GM21381 (cell line): ENCODE data around the gene RBM20.

Source experiments
- ATAC-seq: cut with Tn5 transposase; IDR thresholded peaks from one replicate; pipeline ENCODE4 v1.9.1; 2021; ENCODE audit warnings: mild to moderate bottlenecking, moderate library complexity; ENCODE audit not compliant: unreplicated experiment

RBM20 gene

DNA sequence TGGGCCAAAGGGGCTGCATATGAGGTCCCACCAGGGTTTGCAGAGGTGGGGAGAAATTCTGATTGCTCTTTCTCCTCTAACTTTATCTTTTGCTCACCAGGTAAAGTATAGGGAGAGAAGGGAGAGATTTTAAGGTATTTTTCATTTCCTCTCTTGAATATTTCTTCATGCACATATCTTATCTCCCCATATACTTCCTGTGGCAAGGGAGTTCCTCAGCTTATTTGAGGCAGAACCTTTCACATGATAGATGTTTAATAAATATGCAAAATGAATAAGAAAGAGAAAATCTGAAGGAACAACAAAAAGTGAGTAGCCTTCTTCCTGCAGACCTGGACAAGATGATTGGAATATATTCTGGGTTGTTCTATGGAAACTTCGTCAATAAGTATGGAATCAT lies 160.2 kb downstream of the RBM20 start:
- no peak for ATAC-seq

DNA sequence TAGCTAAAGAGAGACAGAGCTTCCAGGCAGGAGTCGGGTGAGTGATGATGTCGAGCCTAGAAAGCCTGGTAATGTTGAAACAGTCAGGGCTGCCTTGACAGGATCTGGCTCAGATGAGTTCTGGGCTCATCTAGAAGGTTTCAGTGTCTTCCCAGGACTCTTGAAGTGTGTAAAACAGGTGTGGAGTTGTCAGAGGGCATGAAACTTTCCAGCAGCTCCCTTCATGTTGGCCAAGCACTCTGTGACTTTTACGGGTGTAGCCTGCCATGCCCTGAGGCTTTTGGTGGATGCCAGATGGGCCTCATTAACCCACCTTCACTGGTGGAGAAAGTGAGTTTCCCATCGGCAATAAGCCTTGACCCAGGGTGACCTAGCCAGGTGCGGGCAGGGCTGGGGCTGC lies 161.2 kb downstream of the RBM20 start:
- ATAC-seq: no peak

DNA sequence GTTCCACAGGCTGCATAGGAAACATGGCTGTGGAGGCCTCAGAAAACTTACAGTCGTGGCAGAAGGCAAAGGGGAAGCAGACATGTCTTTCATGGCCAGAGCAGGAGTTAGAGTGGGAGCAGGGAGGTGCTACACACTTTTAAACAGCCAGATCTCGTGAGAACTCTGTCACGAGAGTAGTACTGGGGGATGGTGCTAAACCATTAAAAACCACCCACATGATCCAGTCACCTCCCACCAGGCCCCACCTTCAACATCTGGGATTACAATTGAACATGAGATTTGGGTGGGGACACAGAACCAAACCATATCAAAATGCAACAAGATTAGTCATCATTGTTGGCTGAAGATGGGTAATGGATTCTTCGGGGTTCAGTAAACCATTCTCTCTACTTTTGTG lies 162.2 kb downstream of the RBM20 start:
- ATAC-seq: no peak

DNA sequence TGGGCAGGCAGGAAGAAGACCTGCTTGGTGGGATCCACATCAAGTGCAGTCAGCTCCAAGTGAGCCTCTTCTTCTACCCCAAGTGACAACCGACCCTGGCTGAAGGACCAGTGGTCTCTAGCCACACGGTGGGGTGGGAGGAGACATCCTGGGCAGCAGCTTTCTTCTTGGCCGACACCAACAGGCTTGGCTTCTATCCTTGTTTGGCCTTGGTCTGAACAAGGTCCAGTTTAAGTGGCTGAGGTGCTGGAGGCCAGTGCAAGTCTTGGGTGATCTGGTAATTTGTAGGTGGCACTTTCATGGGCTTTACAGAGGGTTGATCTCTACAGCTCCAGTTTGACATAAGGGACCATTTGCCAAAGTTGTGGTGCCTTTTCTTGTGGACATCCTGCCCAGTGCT lies 164.0 kb downstream of the RBM20 start:
- no peak for ATAC-seq

DNA sequence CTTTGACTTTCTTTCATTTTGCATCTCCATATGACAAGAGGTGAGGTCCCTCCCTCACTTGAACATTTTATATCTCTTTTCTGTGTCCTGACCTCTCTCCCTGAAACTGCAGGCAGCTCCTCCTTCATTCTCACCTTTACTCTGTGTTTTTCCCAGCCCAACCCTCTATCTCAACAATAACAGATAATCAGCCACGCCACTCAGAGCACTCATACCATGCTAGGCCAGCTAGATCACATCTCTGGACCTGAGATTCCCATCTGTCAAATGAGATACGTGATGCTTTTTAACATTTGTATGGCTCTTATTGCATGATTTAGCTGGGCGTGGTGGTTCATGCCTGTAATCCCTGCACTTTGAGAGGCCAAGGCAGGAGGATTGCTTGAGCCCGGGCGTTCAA lies 164.5 kb downstream of the RBM20 start:
- ATAC-seq: no peak

DNA sequence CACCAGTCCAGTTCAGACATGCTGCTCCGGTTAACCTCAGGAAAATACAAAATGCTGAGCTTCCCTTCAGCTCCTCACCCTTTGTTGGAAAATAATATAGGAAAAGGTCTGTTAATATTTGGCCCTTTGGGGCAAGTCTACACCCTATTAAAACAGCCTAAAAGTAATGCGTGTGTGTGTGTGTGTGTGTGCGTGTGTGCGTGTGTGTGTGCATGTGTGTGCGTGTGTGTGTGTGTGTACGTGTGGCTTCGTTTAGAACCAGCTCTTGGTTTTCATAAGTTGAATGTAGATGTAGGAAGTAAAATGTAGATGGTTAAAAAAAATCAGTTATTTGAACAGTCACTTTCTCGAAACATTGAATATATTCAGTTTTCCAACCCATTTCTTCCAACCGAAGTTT lies 166.5 kb downstream of the RBM20 start:
- no peak for ATAC-seq

DNA sequence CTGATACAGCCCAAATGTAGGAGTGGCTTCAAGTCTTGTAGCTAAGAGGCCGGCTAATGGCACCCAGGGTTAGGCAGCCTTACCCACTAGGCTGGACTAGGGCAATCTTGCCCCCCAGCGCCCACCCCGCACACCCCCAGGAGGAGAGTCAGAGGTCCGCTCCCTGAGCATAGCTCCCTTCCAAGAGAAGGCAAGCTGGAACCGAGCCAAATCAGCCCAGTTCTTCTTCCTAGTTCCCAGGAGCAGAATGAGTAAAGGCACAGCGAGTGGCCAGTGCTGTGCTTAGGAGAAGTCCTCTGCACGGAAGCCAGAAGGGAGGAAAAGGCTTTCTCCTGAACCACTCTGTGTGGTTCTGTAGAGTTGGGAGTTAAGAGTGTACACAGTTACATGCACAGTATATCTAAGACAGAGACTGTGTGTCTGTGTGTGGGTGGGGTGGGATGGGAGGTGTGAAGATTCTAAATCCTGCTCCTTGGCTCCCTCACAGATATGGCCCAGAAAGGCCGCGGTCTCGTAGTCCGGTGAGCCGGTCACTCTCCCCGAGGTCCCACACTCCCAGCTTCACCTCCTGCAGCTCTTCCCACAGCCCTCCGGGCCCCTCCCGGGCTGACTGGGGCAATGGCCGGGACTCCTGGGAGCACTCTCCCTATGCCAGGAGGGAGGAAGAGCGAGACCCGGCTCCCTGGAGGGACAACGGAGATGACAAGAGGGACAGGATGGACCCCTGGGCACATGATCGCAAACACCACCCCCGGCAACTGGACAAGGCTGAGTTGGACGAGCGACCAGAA lies 167.8 kb downstream of the RBM20 start:
- ATAC-seq: no peak

DNA sequence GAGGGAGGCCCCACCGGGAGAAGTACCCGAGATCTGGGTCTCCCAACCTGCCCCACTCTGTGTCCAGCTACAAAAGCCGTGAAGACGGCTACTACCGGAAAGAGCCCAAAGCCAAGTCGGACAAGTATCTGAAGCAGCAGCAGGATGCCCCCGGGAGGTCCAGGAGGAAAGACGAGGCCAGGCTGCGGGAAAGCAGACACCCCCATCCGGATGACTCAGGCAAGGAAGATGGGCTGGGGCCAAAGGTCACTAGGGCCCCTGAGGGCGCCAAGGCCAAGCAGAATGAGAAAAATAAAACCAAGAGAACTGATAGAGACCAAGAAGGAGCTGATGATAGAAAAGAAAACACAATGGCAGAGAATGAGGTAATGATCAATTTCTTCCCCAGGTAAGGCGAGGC lies 168.4 kb downstream of the RBM20 start:
- no peak for ATAC-seq

DNA sequence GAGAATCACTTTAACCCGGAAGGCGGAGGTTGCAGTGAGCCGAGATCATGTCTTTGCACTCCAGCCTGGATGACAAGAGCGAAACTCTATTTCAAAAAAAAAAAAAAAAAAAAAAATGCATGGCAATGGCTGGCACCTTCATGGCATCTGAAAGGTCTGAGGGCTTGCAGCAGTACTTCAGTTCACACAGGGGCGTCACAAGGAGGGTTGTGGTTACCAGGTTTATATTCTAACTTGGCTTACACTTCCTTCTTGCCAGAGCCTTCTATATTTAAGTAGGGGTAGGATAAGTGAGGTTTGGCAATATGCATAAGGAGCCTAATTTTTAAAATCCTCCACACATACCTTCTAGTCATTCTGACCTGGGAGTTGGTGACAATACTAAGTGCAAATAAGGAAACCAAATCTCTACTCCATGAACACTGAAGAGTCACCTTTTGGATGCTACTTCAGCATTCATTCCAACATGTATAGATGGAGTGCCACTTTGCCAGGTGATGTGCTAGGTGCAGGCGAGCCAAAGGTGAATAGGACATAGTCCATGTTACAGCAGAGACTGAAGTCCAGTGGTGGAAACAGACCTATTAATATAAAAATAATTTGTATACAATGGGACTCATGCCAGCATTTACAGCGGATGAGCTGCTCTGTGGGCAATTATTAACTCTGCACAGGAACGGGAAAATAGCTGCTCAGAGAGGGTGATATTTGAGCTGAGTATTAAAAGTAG lies 169.8 kb downstream of the RBM20 start:
- no peak for ATAC-seq

DNA sequence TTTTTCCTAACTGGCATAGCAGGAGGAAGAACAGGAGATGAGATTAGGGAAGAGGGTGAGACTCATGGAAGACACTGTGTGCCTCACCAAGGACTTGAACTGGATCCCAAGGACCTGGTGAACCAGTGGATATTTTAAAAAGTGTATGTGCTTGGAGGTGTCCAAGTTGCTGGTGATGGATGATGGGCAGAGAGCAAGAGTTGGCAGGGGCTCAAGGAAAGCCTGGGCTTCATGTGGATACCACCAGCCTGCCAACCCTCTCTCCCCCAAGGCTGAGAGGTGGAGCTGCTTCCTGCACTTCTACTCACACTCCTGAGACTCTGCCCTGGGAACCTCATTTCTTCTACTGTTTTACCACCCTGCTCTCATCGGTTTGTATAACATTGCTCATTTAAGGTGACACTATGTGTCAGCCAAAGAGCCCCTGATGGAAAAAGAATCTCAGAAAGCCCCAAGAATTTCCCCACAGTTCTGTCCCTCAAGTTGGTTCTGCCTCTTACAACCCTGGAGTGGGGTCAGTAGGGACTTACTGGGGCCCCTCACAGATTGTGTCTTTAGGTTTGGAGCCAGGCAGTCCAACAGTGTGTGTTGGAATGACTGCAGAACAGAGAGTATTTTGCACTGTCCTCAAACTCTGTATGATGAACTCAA lies 171.3 kb downstream of the RBM20 start:
- peak; percentile 58 for ATAC-seq

DNA sequence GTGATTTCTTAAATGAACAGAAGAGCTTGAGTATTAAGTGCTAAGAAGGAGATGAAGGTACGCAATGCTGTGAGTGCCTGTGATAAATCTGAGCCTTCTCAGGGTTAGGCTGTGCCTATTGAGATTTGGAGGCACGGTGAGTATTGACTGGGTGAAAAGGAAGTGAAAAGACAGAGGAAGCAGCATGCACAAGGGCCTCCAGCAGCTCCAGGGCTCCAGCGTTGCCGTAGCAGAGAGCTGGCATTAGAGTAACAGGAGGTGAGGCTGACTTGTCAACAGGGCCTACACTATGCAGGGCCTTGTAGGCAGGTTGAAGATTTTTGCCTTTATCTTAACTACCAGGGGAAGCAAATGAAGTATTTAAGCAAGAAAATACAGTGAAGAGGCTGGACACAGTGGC lies 173.5 kb downstream of the RBM20 start:
- no peak for ATAC-seq

DNA sequence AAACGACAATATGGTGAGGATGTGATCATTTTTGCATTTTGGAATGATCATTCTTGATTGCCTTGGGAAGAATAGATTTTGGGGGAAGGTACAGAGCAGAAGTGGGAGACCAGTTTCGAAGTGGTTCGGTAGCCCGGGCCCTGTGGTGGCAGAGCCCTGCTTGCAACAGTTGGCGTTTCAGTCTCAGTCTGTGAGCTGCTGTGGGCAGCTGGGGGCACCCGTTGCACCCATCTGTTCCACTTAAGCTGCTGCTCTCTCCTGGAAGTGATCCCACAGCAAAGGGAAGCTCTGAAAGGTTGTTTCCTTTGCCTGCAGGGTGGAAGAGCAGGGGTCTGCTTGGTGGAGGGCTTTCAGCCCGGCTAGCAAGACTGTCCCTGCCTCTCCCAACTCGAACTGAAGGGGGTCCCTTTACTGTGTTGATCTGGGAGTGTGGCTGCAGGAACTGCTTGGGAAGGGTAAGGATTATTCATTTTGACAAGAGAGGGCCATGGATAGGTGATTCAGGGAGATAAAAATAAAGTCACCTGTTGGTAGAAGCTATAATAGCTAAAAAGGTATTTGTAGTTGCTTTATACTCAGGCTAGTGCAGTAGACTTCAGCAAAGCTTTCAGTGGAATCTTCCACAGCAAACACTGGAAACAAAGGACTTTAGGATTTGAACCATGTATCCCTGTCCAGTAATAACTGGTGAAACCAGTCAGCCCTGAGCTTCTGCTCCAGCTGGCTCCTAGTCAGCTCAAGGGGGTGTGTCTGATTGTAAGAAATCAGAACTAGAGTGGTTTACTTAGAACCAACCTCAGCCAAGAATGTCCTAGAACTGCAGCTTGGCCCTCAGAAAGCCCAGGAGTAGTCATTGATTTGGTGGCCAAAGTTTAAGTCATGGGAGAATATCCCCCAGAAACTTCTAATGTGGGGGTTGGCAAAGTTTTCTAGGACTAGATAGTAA lies 174.4 kb downstream of the RBM20 start:
- no peak for ATAC-seq

DNA sequence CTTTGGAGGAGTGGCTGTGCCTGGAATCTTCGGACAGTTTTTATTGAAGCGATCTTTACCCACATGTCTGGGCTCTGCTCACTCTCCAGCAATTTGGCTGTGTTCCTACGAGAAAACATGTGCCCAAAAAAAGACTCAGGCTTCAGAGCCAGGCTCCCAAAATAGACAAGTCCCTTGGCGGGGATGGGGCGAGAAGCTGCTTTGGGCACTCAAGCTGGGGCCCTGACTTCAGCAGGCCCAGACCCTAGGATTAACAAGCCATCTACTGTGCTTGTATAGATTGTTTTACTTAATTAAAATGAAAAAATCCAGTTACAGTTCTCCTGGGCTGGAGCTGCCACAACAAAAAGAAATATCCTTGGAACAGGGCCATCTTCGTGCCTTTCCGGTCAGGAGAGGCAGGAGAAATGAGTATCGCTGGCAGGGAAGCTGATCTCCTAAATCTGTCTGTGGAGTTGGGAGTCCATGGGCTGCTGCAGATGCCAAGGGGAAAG lies 176.2 kb downstream of the RBM20 start:
- no peak for ATAC-seq

DNA sequence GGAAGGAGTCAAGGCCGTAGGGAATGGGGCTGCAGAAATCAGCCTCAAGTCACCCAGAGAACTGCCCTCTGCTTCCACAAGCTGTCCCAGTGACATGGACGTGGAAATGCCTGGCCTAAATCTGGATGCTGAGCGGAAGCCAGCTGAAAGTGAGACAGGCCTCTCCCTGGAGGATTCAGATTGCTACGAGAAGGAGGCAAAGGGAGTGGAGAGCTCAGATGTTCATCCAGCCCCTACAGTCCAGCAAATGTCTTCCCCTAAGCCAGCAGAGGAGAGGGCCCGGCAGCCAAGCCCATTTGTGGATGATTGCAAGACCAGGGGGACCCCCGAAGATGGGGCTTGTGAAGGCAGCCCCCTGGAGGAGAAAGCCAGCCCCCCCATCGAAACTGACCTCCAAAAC lies 177.4 kb downstream of the RBM20 start:
- no peak for ATAC-seq

DNA sequence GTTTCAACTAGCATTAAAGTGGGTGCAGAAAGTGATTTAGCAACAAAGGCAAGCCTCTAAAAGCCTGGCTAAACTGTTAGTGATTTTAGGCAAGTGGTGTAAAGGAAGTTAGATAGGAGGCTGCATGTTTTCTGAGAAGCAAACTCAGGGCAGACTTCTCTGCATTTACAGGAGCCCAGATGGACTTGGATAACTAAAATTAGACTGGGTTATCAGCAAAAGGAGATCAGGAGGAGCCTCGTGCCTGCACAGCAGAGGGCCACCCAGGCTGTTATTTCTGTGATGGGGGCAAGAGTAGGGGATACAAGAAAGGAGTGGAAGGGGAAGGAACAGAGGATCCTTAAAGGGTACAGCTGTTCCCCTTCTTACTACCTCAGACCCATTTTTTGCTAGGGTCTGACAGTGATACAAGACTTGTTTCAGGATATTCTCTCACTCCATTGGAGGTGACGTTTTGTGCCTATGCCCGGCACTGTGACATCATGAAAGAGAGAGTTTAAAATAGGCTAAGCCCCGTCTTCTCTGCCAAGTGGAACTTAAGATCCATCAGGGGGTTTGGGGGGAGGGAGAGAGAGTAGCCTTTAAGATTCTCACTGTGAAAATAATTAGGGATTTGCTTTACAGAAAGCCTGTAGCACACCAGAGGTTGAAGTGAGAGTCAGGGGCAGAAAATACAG lies 178.0 kb downstream of the RBM20 start:
- ATAC-seq: no peak

DNA sequence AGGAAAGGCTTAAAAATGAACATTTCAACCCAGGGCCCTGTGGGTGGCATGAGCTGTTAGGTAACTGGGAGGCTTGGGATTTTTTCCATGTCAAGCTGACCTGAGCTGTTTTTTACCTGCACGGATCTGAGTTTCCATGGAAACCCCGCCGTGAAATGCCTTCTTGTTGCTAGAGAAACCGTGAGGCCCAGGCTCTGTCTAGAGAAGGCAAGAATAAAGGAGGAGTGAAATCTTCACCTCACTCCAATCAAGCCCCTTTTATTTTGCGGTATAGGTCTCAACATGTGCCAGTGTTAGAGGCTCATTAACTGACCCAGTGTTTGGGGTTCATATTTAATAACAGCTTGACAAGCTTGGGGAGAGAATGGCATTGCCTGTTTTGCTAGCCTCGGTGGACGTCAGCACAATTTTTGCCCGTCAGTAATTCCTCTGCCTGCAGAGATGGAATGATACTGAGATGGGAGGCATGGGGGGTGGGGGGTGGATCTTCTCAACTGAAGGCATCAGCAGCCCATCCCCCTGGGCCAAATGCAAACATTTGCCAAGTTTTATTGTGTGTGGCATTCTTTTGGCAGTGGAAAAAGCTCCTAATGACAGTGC lies 178.7 kb downstream of the RBM20 start:
- no peak for ATAC-seq

DNA sequence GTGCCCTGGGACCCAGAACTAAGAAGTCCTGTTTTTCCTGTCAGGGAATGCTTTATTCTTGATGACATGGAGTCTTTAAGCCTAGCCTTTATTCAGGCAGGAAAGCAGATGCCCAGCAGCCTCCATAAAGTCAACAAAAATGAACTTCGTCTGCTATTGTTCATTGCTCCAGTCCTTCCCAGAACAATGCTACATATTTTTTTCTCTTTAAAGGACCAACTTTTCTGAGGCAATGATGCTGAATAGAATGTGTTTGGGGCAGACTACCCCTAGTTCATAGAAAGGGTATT lies 180.0 kb downstream of the RBM20 start:
- no peak for ATAC-seq

DNA sequence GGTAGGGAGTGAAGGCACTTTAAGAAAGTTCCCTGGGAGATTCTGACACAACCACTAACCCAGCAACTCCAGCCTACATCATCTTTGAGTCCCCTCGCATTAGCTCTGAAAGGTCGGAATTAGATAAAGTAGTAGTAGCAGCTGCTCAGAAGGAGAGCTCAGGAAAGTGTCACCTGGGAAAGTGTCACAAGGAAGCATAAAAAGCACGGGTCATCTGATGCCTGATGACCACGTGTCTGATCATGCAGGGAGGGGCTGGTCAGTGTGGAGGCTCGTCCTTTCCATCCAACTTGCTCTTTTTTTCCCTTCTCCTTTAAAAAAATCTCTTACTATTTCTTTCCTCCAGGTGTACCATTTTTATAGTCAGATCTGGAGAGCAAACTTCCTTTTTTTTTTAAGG lies 180.5 kb downstream of the RBM20 start:
- ATAC-seq: no peak

DNA sequence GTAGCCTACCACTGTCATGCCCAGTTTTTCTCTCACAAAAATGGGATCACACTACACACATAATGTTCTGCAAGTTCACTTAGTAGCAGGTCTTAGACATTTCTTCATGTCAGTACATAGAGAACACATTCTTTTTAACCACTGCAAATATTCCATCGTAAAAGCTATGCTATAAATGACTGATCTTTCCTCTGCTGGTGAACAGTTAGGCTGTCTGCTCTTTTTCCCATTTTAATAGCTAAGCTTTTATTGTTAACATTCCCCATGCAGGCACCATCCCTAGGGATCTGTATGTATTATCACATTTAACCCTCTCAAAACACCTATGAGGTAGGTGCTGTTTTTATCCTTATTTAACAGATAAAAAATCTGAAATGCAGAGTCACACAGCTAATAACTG lies 181.4 kb downstream of the RBM20 start:
- ATAC-seq: no peak

DNA sequence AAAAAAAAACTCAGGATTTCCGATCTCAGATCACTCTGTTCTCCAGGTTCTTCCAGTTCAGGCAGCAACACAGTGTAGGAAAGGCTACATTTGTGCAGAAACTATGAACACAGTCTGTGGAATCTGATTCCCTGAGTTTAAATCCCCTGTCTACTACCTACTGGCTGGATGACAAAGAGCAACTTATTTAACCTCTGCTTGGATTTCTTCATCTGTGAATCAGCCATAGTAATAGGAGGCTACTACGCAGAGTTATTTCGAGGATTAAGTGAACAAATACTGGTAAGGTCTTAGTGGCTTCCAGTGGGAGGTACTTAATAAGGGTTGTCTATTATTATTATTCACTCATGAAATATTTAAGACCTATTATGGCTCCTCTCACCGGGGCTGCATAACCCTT lies 183.3 kb downstream of the RBM20 start:
- no peak for ATAC-seq
